ENCODE data around the gene PGPEP1. TPM values are rescaled to one million over a fixed set of nuclear protein-coding genes. Genes with fewer than 3 reads are reported as not detected.

PGPEP1 gene
- total RNA-seq, 1 donor: 29.8 TPM

- no peak for TF ChIP-seq CTCF (IDR thresholded peaks at IDR 0.05; ENCODE audit: insufficient read depth, low read depth, low read length)
- DNase-seq (ENCODE audit: low read depth): peak; percentile 70
- no peak overlapping the region for H3K4me3 ChIP-seq (ENCODE audit: low read depth, low read length)
These were observed 39.3 kb upstream of the PGPEP1 start for GRCh38 chr19:18300930-18301717.

GRCh38 chr19:18301718-18302111 is 38.7 kb upstream of the PGPEP1 start:
- DNase-seq (ENCODE audit: low read depth): no peak
- TF ChIP-seq CTCF (IDR thresholded peaks at IDR 0.05; ENCODE audit: insufficient read depth, low read depth, low read length): no peak
- H3K4me3 ChIP-seq (ENCODE audit: low read depth, low read length): no peak overlapping the region

- TF ChIP-seq CTCF (IDR thresholded peaks at IDR 0.05; ENCODE audit: insufficient read depth, low read depth, low read length): no peak
- no peak for DNase-seq (ENCODE audit: low read depth)
- peak overlapping the region; percentile 35 for H3K4me3 ChIP-seq (ENCODE audit: low read depth, low read length)
These were observed 36.3 kb upstream of the PGPEP1 start for GRCh38 chr19:18304208-18304457.

GRCh38 chr19:18304458-18305310 is 35.7 kb upstream of the PGPEP1 start:
- DNase-seq (ENCODE audit: low read depth): peak; percentile 95
- TF ChIP-seq CTCF (IDR thresholded peaks at IDR 0.05; ENCODE audit: insufficient read depth, low read depth, low read length): no peak
- H3K4me3 ChIP-seq (ENCODE audit: low read depth, low read length): peak overlapping the region; percentile 35

GRCh38 chr19:18306209-18306887 is 34.0 kb upstream of the PGPEP1 start:
- TF ChIP-seq CTCF (IDR thresholded peaks at IDR 0.05; ENCODE audit: insufficient read depth, low read depth, low read length): no peak
- H3K4me3 ChIP-seq (ENCODE audit: low read depth, low read length): no peak overlapping the region
- DNase-seq (ENCODE audit: low read depth): no peak

GRCh38 chr19:18306888-18307260 is 33.5 kb upstream of the PGPEP1 start:
- DNase-seq (ENCODE audit: low read depth): peak; percentile 63
- TF ChIP-seq CTCF (IDR thresholded peaks at IDR 0.05; ENCODE audit: insufficient read depth, low read depth, low read length): no peak
- no peak overlapping the region for H3K4me3 ChIP-seq (ENCODE audit: low read depth, low read length)

Measured in fibroblast of villous mesenchyme (primary cell).